Ovary (tissue), 9 donors: ENCODE results near the gene KANK3. TPM values are rescaled to one million over a fixed set of nuclear protein-coding genes. Genes with fewer than 3 reads are reported as not detected.

Experiments
- DNase-seq, 5 donors: peaks; one replicate each; pipeline ENCODE4 v3.0.0-alpha.2; 2019 to 2020
- H3K27ac ChIP-seq, 2 donors: fragments of 200-600 bp; one replicate each; pipeline versions ENCODE4 v1.5.1 to v1.8.0; 2019 to 2022
- H3K27me3 ChIP-seq: fragments of 200-600 bp; one replicate; pipeline ENCODE4 v1.8.0; 2022
- H3K36me3 ChIP-seq: fragments of 200-600 bp; sonication (generic); one replicate; pipeline ENCODE4 v1.5.1; 2019
- H3K4me1 ChIP-seq: one replicate; pipeline ENCODE4 v1.8.1; 2013; ENCODE audit warnings: mild to moderate bottlenecking, moderate library complexity; ENCODE audit not compliant: insufficient read depth
- H3K4me3 ChIP-seq: fragments of 200-600 bp; sonication (generic); one replicate; pipeline ENCODE4 v1.5.1; 2017
- H3K9me3 ChIP-seq, 2 donors: fragments of 200-600 bp in 1 of 2; sonication (generic) in 1 of 2; one replicate each; pipeline versions ENCODE4 v1.5.1 to v1.8.1; 2013 to 2019; ENCODE audit warnings: mild to moderate bottlenecking in 1 of 2, moderate library complexity in 1 of 2
- EP300 ChIP-seq: sonication (generic); formaldehyde crosslinking; IDR thresholded peaks from one replicate; pipeline ENCODE4 v1.6.1; 2017; ENCODE audit warnings: antibody characterized with exemption
- POLR2A ChIP-seq: fragments of 450-650 bp; IDR thresholded peaks from one replicate; pipeline ENCODE4 v1.6.1; 2017; ENCODE audit warnings: antibody characterized with exemption, mild to moderate bottlenecking, moderate library complexity
- WGBS, 3 donors: extraction: QIAGEN DNeasy Blood & Tissue Kit in 1 of 3; methylation state at CpG; one replicate each; pipeline versions ENCODE4 v1.1.5 to v1.1.7; 2013 to 2017; 5-methylcytosine and 5-hydroxymethylcytosine counted together
- intact Hi-C, 4 donors: fragments of 100-400 bp; cut with DNase I; formaldehyde crosslinking; loops; one replicate each; pipeline versions ENCODE4 v1.11.0 to v1.15.1; 2022 to 2023
- polyA plus RNA-seq, 2 donors: library from polyadenylated mRNA; stranded (reverse); fragments of 200-250 nt in 1 of 2; fragments of 350-450 nt in 1 of 2; fragmentation: Illumina TruSeq in 1 of 2; extraction: RNeasy Lipid Tissue Mini Kit (QIAGEN cat#74804) in 1 of 2; gene quantifications; one replicate each; pipeline ENCODE4 v1.2.3, GENCODE V29; 2013 to 2014
- total RNA-seq, 7 donors: library from RNA; depleted of rRNA in 2 of 7; stranded (reverse); fragments of >200 nt in 2 of 7; fragmentation: NEBNext Ultra II Directional in 3 of 7; extraction: Animal tissue kit (Norgen Biotek cat#: 25700) in 3 of 7; gene quantifications; one replicate each; pipeline versions ENCODE4 v1.1.0 to v1.2.4, GENCODE V29; 2016 to 2023
- TF ChIP-seq, protein P1 (sequence below), 3 donors: fragments of 450-650 bp in 2 of 3; fragments of 200-600 bp in 1 of 3; IDR thresholded peaks; one replicate each; pipeline versions ENCODE4 v1.5.1 to v1.8.0; 2016 to 2022; ENCODE audit warnings: antibody characterized with exemption in 3 of 3, mild to moderate bottlenecking in 1 of 3
- donor health status: DM: no; HTN: no; CAD: no; lungs with moderate emphysema.
- donor health status: DM: no; HTN: no; CAD: no.
- donor health status: Bipolar disorder and iron deficiency.
- donor health status: DM: yes; HTN: yes; CAD: no.
- donor health status: DM: no; HTN: no; CAD: no.
- donor health status: DM: yes; HTN: yes; CAD: no.

The KANK3 gene
- total and polyA plus RNA-seq, 9 donors: 0.73 to 11.7 (median 4.3) TPM

DNA sequence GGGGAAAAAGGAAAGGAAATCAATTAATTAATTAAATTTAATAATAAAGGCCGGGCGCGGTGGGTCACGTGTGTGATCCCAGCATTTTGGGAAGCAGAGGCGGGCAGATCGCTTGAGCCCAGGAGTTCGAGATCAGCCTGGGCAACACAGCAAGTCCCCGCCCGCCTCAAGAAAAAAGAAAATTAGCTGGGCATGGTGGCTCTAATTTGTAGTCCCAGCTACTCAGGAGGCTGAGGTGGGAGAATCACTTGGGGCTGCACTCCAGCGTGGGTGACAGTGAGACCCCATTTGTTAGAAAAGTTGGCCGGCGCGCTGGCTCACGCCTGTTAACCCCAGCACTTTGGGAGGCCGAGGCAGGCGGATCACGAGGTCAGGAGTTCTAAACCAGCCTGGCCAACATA is 34.2 kb downstream of the KANK3 start:
- DNase-seq: peak in 4 of 5 donors; percentile 5 to 34 (median 18)
- TF ChIP-seq EP300 (no peak), POLR2A (no peak)
- TF ChIP-seq, protein P1, sequence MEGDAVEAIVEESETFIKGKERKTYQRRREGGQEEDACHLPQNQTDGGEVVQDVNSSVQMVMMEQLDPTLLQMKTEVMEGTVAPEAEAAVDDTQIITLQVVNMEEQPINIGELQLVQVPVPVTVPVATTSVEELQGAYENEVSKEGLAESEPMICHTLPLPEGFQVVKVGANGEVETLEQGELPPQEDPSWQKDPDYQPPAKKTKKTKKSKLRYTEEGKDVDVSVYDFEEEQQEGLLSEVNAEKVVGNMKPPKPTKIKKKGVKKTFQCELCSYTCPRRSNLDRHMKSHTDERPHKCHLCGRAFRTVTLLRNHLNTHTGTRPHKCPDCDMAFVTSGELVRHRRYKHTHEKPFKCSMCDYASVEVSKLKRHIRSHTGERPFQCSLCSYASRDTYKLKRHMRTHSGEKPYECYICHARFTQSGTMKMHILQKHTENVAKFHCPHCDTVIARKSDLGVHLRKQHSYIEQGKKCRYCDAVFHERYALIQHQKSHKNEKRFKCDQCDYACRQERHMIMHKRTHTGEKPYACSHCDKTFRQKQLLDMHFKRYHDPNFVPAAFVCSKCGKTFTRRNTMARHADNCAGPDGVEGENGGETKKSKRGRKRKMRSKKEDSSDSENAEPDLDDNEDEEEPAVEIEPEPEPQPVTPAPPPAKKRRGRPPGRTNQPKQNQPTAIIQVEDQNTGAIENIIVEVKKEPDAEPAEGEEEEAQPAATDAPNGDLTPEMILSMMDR (IDR thresholded peaks at IDR 0.05): no peak
- intact Hi-C loops: no loop called here
- peaks cover 7% of the 10 kb centered on the region for H3K4me1 ChIP-seq
- no peaks in the 10 kb centered on the region for H3K9me3 ChIP-seq
- no peaks in the 10 kb centered on the region for H3K36me3 ChIP-seq
- H3K27me3 ChIP-seq: no peaks in the 10 kb centered on the region
- H3K4me3 ChIP-seq: peak overlapping the region; percentile 59
- WGBS, 3 donors: 53 to 58% (median 57%) methylated on average over 17 of the region's 17 CpGs
- no peak overlapping the region for H3K27ac ChIP-seq

GRCh38 chr19:8307965-8308866 is 34.8 kb downstream of the KANK3 start, which contains the start of gene CD320:
TSS of gene CD320 (minus strand) at chr19:8308358. CDS start at chr19:8308290, 68 bp downstream.
- intact Hi-C loops: no loop called here

DNA sequence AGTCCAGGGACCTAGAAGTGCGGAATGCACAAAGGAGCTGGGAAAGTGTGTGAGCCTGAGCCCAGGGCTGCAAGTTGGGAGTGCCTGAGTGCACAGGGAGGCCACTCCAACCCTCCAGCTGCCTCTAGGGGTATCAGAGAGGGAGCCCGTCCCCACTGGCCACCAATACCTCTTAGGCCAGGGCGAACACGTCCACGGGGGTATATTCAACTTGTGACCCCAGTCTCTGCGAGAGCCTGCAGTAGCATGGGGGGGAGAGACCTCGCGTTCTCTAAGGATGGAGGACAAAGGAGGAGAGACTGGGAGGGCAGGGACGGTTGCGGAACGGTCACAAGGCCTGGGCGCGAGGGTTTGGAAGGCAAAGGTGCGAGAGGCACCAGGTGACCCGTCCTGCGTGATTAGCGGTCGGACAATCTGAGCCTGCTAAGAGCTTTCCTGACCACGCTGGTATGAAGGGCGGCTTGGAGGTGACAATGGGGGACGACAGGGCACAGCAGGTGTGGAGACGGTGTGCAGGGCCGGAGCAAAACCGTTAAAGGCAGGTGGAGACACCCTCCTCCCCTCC is 35.6 kb downstream of the KANK3 start:
- TF ChIP-seq EP300 (no peak), POLR2A (no peak)
- TF ChIP-seq, protein P1 (IDR thresholded peaks at IDR 0.05): no peak
- DNase-seq: no peak
- H3K9me3 ChIP-seq: no peaks in the 10 kb centered on the region
- peak overlapping the region in 1 of 2 donors; percentile 41 for H3K27ac ChIP-seq
- H3K4me3 ChIP-seq: peak overlapping the region; percentile 59
- H3K36me3 ChIP-seq: no peaks in the 10 kb centered on the region
- no peaks in the 10 kb centered on the region for H3K27me3 ChIP-seq
- peaks cover 7% of the 10 kb centered on the region for H3K4me1 ChIP-seq
- intact Hi-C loops: no loop called here
- 2 to 8% (median 5%) methylated on average over 24 of the region's 24 CpGs for WGBS, 3 donors

More at GRCh38 chr19:8307965-8308866, 34.8 kb downstream of the KANK3 start, which contains the start of gene CD320:
- peak; percentile 87 to 94 (median 90) for DNase-seq
- no peaks in the 10 kb centered on the region for H3K36me3 ChIP-seq
- peak within 1 kb of the TSS; percentile 59 for H3K4me3 ChIP-seq
- H3K27me3 ChIP-seq: no peaks in the 10 kb centered on the region
- WGBS, 3 donors: 0% methylated on average over 56 to 63 of the region's 63 CpGs
- H3K9me3 ChIP-seq: no peaks in the 10 kb centered on the region
- H3K4me1 ChIP-seq: peaks cover 7% of the 10 kb centered on the region
- H3K27ac ChIP-seq: peak within 1 kb of the TSS in 1 of 2 donors; percentile 41
- TF ChIP-seq POLR2A: peak; percentile 11
- TF ChIP-seq EP300: no peak
- TF ChIP-seq, protein P1 (IDR thresholded peaks at IDR 0.05): no peak

GRCh38 chr19:8306235-8307054 is 36.6 kb downstream of the KANK3 start:
- peaks cover 7% of the 10 kb centered on the region for H3K4me1 ChIP-seq
- TF ChIP-seq, protein P1 (IDR thresholded peaks at IDR 0.05): no peak
- TF ChIP-seq POLR2A (no peak), EP300 (no peak)
- WGBS, 3 donors: 72 to 75% (median 75%) methylated on average over 15 to 17 of the region's 17 CpGs
- H3K9me3 ChIP-seq: no peaks in the 10 kb centered on the region
- no peaks in the 10 kb centered on the region for H3K27me3 ChIP-seq
- H3K36me3 ChIP-seq: no peaks in the 10 kb centered on the region
- H3K4me3 ChIP-seq: no peak overlapping the region
- intact Hi-C loops: no loop called here
- no peak overlapping the region for H3K27ac ChIP-seq
- DNase-seq: peak; percentile 11 to 38 (median 20)
